Measurements from ENCODE around the gene PF4V1.

The PF4V1 gene

GRCh38 chr4:73815145-73815544 lies 38.0 kb upstream of the PF4V1 start:
- H3K27ac ChIP-seq (ENCODE audit: extremely low read depth, low read depth, low read length): no peak overlapping the region
- TF ChIP-seq ZNF280D (tag by site-specific recombination; IDR thresholded peaks at IDR 0.05): no peak
- TF ChIP-seq ZNF624 (tag by site-specific recombination; IDR thresholded peaks at IDR 0.05): no peak
- TF ChIP-seq REST (tag by site-specific recombination; IDR thresholded peaks at IDR 0.05): no peak
- no peak for TF ChIP-seq ZNF184 (tag by site-specific recombination; IDR thresholded peaks at IDR 0.05)
- TF ChIP-seq ZNF585B (tag by site-specific recombination; IDR thresholded peaks at IDR 0.05): no peak
- no peak for TF ChIP-seq ZNF24 (tag by site-specific recombination; IDR thresholded peaks at IDR 0.05)
- no peak for TF ChIP-seq ZNF747 (tag by site-specific recombination; IDR thresholded peaks at IDR 0.05)
- TF ChIP-seq ZNF768 (tag by site-specific recombination; IDR thresholded peaks at IDR 0.05): no peak
- TF ChIP-seq TCF7L2 (IDR thresholded peaks at IDR 0.05; ENCODE audit: borderline replicate concordance, low read depth, low read length): no peak
- no peak for TF ChIP-seq BCL11B (tag by site-specific recombination; IDR thresholded peaks at IDR 0.05; ENCODE audit: low read depth)
- TF ChIP-seq ZNF792 (tag by site-specific recombination; IDR thresholded peaks at IDR 0.05): no peak
- no peak for TF ChIP-seq ZNF214 (tag by site-specific recombination; IDR thresholded peaks at IDR 0.05; ENCODE audit: borderline replicate concordance)
- TF ChIP-seq ZSCAN16 (tag by site-specific recombination; IDR thresholded peaks at IDR 0.05): no peak
- TF ChIP-seq ZNF777 (tag by site-specific recombination; IDR thresholded peaks at IDR 0.05; ENCODE audit: borderline replicate concordance): no peak
- TF ChIP-seq TRIM28 (IDR thresholded peaks at IDR 0.05; ENCODE audit: borderline replicate concordance, low read length): no peak
- no peak for TF ChIP-seq ZNF362 (tag by site-specific recombination; IDR thresholded peaks at IDR 0.05)
- TF ChIP-seq ZNF473 (tag by site-specific recombination; IDR thresholded peaks at IDR 0.05): no peak
- no peaks in the 10 kb centered on the region for H3K9me3 ChIP-seq (ENCODE audit: control insufficient read depth, insufficient read depth, low read depth, low read length)
- no peaks in the 10 kb centered on the region for H3K4me1 ChIP-seq (ENCODE audit: control insufficient read depth, insufficient read depth, low read length)
- no peak overlapping the region for H3K4me3 ChIP-seq (ENCODE audit: low read depth, low read length)
- no peaks in the 10 kb centered on the region for H3K36me3 ChIP-seq (ENCODE audit: control insufficient read depth in 2 of 2, insufficient read depth in 1 of 2, low read length in 2 of 2)
- CTCF ChIA-PET: no interaction called here
- POLR2A ChIA-PET: no interaction called here

- no peaks in the 10 kb centered on the region for H3K36me3 ChIP-seq (ENCODE audit: control insufficient read depth in 2 of 2, insufficient read depth in 1 of 2, low read length in 2 of 2)
- POLR2A ChIA-PET: no interaction called here
- H3K4me1 ChIP-seq (ENCODE audit: control insufficient read depth, insufficient read depth, low read length): no peaks in the 10 kb centered on the region
- H3K9me3 ChIP-seq (ENCODE audit: control insufficient read depth, insufficient read depth, low read depth, low read length): no peaks in the 10 kb centered on the region
- no peak overlapping the region for H3K27ac ChIP-seq (ENCODE audit: extremely low read depth, low read depth, low read length)
- CTCF ChIA-PET: interaction anchor here (1.2 kb wide), 1 partner anchor 155 kb away, joined by 3 read pairs; no protein-coding TSS in a partner anchor
- TF ChIP-seq ZNF530 (tag by site-specific recombination; IDR thresholded peaks at IDR 0.05; ENCODE audit: low read depth): no peak
- no peak for TF ChIP-seq ZNF596 (tag by site-specific recombination; IDR thresholded peaks at IDR 0.05)
- TF ChIP-seq HOXC10 (CRISPR knock-in tag; IDR thresholded peaks at IDR 0.05): no peak
- TF ChIP-seq ZNF501 (tag by site-specific recombination; IDR thresholded peaks at IDR 0.05): no peak
- TF ChIP-seq ZNF266 (tag by site-specific recombination; IDR thresholded peaks at IDR 0.05; ENCODE audit: low read depth): no peak
- no peak overlapping the region for H3K4me3 ChIP-seq (ENCODE audit: low read depth, low read length)
These were observed 36.3 kb upstream of the PF4V1 start for GRCh38 chr4:73816814-73817213.
